ENCODE measurements around the gene FOXN4. TPM values are rescaled to one million over a fixed set of nuclear protein-coding genes. Genes with fewer than 3 reads are reported as not detected.

FOXN4 gene
- total RNA-seq, 3 donors from 2014 or later, result not detected

DNA sequence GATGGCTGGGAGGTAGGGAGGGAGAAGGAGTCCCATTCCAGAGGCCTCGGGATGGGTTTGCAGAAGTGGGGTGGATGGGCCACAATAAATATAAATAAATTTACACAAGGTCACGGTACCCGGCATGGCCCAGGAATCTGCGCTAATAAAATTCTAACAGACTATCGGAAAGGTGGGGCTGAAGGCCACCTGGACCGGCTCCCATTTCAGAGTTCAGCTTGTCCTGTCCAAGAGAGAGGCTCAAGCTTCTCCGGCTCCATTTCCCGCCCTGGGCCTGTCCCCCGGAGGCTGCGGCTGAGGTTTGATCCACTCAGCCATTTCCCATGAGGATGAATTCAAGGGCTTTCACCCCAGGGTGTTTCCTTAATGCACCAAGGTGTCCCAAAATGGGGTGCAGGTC is 30.2 kb downstream of the FOXN4 start:
- DNase-seq, result no peak
- H3K36me3 Mint-ChIP-seq (ENCODE audit: insufficient read depth), result no peaks in the 10 kb centered on the region
- ATAC-seq, result no peak
- H3K9me3 Mint-ChIP-seq, result no peaks in the 10 kb centered on the region
- H3K27me3 Mint-ChIP-seq (ENCODE audit: low read depth), result peaks cover 3% of the 10 kb centered on the region
- no peaks in the 10 kb centered on the region for H3K4me1 Mint-ChIP-seq (ENCODE audit: low read depth)
- H3K4me3 Mint-ChIP-seq, result no peak overlapping the region

DNA sequence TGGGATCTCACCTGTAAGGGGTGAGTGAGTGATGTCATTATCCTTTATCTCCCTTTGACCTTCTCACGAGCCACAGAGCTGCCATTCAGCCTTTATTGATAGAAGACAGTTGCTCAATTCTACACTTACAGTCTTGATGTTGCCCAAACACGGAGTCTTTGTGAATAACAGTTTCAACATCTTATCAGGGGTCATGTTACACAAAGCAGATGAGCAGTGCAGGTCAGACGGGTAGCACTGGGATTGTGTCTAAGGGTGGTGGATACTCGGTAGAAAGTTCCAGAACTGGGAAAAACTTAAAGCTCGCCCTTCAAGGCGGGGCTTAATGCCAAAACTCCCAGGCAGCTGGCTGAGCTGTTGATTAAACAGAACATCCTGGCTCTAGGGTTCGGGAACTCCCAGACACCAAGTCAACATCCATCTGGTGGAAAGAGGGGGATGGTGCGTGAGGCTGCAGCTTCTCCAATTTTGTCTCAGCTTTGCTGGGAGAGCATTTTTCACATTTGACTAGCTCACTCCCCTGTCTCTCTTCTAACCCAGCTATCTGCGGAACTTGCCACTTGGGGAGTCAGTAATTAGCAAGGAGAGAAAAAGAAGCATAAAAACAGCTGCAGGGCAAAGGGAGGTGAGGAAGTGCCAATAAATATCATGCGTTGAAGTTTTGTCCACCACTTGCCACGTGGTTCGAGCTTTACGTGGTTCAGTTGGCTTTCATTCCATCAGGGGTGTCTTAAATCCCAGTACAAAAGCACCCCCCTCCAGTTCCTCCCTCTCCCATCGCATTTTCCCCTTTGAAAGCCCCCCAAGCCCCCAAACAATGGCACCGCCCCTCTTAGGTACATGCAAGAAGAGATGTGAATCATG is 31.0 kb downstream of the FOXN4 start:
- no peaks in the 10 kb centered on the region for H3K4me1 Mint-ChIP-seq (ENCODE audit: low read depth)
- H3K36me3 Mint-ChIP-seq (ENCODE audit: insufficient read depth), result no peaks in the 10 kb centered on the region
- DNase-seq (no peak), ATAC-seq (no peak)
- H3K9me3 Mint-ChIP-seq, result no peaks in the 10 kb centered on the region
- H3K4me3 Mint-ChIP-seq, result no peak overlapping the region
- peaks cover 7% of the 10 kb centered on the region for H3K27me3 Mint-ChIP-seq (ENCODE audit: low read depth)

- Mint-ChIP-seq H3K27me3 (ENCODE audit: low read depth) (peaks cover 7% of the 10 kb centered on the region), H3K36me3 (ENCODE audit: insufficient read depth) (no peaks in the 10 kb centered on the region), H3K4me3 (no peak overlapping the region), H3K4me1 (ENCODE audit: low read depth) (no peaks in the 10 kb centered on the region), H3K9me3 (no peaks in the 10 kb centered on the region)
- ATAC-seq (no peak), DNase-seq (no peak)
These were observed 31.7 kb downstream of the FOXN4 start for GRCh38 chr12:109277255-109277898.

- Mint-ChIP-seq H3K4me3 (no peak overlapping the region), H3K9me3 (no peaks in the 10 kb centered on the region), H3K4me1 (ENCODE audit: low read depth) (no peaks in the 10 kb centered on the region), H3K36me3 (ENCODE audit: insufficient read depth) (no peaks in the 10 kb centered on the region), H3K27me3 (ENCODE audit: low read depth) (peaks cover 7% of the 10 kb centered on the region)
- DNase-seq (no peak), ATAC-seq (no peak)
These were observed 32.9 kb downstream of the FOXN4 start for GRCh38 chr12:109276160-109276559.

DNA sequence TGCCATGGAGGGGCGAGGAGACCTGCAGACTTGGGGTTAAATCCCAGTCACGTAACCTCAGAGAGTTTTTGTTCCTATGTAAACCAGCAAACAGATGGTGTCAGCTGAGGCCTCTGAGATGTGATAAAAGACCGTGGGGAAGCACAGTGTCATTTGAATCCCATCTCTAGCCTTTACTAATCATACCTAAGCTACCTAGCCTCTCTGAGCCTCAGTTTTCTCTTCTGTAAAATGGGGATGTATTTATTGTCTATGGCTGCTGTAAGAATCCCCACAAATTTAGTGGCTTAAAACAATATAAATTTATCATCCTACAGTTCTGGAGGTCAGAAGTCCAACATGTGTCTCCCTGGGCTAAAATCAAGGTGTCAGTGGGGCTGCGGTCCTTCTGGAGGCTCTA is 33.9 kb downstream of the FOXN4 start:
- ATAC-seq, result no peak
- Mint-ChIP-seq H3K9me3 (peaks cover 4% of the 10 kb centered on the region), H3K27me3 (ENCODE audit: low read depth) (peaks cover 7% of the 10 kb centered on the region), H3K4me1 (ENCODE audit: low read depth) (no peaks in the 10 kb centered on the region), H3K4me3 (no peak overlapping the region), H3K36me3 (ENCODE audit: insufficient read depth) (no peaks in the 10 kb centered on the region)
- DNase-seq, result no peak

GRCh38 chr12:109274381-109274780 is 34.7 kb downstream of the FOXN4 start:
- peaks cover 7% of the 10 kb centered on the region for H3K27me3 Mint-ChIP-seq (ENCODE audit: low read depth)
- DNase-seq (no peak), ATAC-seq (no peak)
- H3K36me3 Mint-ChIP-seq (ENCODE audit: insufficient read depth), result no peaks in the 10 kb centered on the region
- H3K4me1 Mint-ChIP-seq (ENCODE audit: low read depth), result no peaks in the 10 kb centered on the region
- H3K9me3 Mint-ChIP-seq, result peaks cover 4% of the 10 kb centered on the region
- H3K4me3 Mint-ChIP-seq, result no peak overlapping the region

- ATAC-seq (no peak), DNase-seq (no peak)
- peaks cover 7% of the 10 kb centered on the region for H3K27me3 Mint-ChIP-seq (ENCODE audit: low read depth)
- no peaks in the 10 kb centered on the region for H3K4me1 Mint-ChIP-seq (ENCODE audit: low read depth)
- H3K4me3 Mint-ChIP-seq, result no peak overlapping the region
- peaks cover 4% of the 10 kb centered on the region for H3K9me3 Mint-ChIP-seq
- H3K36me3 Mint-ChIP-seq (ENCODE audit: insufficient read depth), result no peaks in the 10 kb centered on the region
These were observed 35.7 kb downstream of the FOXN4 start for GRCh38 chr12:109273354-109273753.

DNA sequence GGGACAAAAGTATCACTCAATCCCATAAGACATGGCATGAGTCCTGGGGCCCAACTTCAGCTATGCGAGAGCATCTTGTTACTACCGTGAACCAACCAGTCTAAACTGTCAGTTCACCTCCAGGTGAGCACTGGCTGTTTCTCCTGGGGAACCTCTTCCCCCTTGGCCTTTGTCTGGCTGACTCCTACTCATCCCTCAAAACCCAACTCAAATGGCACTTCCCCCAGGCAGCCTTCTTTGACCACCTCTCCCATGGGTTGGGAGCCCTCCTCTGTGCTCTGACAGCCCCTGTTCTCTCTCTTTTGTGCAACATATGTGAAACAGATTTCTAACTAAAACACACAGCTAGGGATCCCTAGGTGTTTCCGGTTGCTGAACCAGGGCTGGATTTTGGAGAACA is 37.7 kb downstream of the FOXN4 start:
- Mint-ChIP-seq H3K4me1 (ENCODE audit: low read depth) (no peaks in the 10 kb centered on the region), H3K27me3 (ENCODE audit: low read depth) (peaks cover 4% of the 10 kb centered on the region), H3K9me3 (peaks cover 4% of the 10 kb centered on the region), H3K4me3 (no peak overlapping the region), H3K36me3 (ENCODE audit: insufficient read depth) (peaks cover 3% of the 10 kb centered on the region)
- DNase-seq (no peak), ATAC-seq (no peak)

GRCh38 chr12:109270494-109270893 is 38.6 kb downstream of the FOXN4 start:
- peaks cover 4% of the 10 kb centered on the region for H3K27me3 Mint-ChIP-seq (ENCODE audit: low read depth)
- no peak for ATAC-seq

GRCh38 chr12:109269428-109269827 is 39.7 kb downstream of the FOXN4 start:
- no peaks in the 10 kb centered on the region for H3K4me1 Mint-ChIP-seq (ENCODE audit: low read depth)

More at GRCh38 chr12:109270494-109270893, 38.6 kb downstream of the FOXN4 start:
- no peak for DNase-seq
- Mint-ChIP-seq H3K36me3 (ENCODE audit: insufficient read depth) (peaks cover 3% of the 10 kb centered on the region), H3K4me1 (ENCODE audit: low read depth) (no peaks in the 10 kb centered on the region), H3K9me3 (peaks cover 4% of the 10 kb centered on the region), H3K4me3 (no peak overlapping the region)

GRCh38 chr12:109268896-109269295 is 40.2 kb downstream of the FOXN4 start:
- Mint-ChIP-seq H3K9me3 (peaks cover 4% of the 10 kb centered on the region), H3K4me1 (ENCODE audit: low read depth) (no peaks in the 10 kb centered on the region), H3K27me3 (ENCODE audit: low read depth) (peaks cover 4% of the 10 kb centered on the region), H3K36me3 (ENCODE audit: insufficient read depth) (peaks cover 6% of the 10 kb centered on the region), H3K4me3 (no peak overlapping the region)
- DNase-seq (no peak), ATAC-seq (no peak)

More at GRCh38 chr12:109269428-109269827, 39.7 kb downstream of the FOXN4 start:
- peaks cover 3% of the 10 kb centered on the region for H3K36me3 Mint-ChIP-seq (ENCODE audit: insufficient read depth)
- peaks cover 4% of the 10 kb centered on the region for H3K27me3 Mint-ChIP-seq (ENCODE audit: low read depth)
- peaks cover 4% of the 10 kb centered on the region for H3K9me3 Mint-ChIP-seq
- DNase-seq, result no peak
- no peak for ATAC-seq
- no peak overlapping the region for H3K4me3 Mint-ChIP-seq

DNA sequence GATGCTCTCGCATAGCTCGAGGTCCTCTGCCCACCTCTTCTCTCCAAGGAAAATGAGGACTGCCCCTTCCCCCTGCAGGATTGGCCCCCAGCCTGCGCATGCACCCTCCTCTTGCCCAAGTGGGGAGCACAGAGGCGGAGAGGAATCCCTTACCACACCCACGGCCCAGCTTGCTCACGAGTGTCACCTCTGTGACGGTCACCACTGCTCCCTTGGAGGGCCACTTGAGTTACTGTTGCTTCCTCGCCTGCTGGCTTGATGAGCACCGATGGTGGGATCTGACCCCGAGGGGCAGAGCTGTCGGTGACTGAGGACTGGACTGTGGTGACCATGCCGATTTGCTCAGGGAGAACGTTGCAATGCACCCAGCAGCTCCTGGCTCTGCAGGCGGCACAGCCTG is 41.7 kb downstream of the FOXN4 start:
- ATAC-seq (no peak), DNase-seq (no peak)
- Mint-ChIP-seq H3K4me1 (ENCODE audit: low read depth) (no peaks in the 10 kb centered on the region), H3K27me3 (ENCODE audit: low read depth) (no peaks in the 10 kb centered on the region), H3K9me3 (peaks cover 4% of the 10 kb centered on the region), H3K36me3 (ENCODE audit: insufficient read depth) (peaks cover 11% of the 10 kb centered on the region), H3K4me3 (no peak overlapping the region)

DNA sequence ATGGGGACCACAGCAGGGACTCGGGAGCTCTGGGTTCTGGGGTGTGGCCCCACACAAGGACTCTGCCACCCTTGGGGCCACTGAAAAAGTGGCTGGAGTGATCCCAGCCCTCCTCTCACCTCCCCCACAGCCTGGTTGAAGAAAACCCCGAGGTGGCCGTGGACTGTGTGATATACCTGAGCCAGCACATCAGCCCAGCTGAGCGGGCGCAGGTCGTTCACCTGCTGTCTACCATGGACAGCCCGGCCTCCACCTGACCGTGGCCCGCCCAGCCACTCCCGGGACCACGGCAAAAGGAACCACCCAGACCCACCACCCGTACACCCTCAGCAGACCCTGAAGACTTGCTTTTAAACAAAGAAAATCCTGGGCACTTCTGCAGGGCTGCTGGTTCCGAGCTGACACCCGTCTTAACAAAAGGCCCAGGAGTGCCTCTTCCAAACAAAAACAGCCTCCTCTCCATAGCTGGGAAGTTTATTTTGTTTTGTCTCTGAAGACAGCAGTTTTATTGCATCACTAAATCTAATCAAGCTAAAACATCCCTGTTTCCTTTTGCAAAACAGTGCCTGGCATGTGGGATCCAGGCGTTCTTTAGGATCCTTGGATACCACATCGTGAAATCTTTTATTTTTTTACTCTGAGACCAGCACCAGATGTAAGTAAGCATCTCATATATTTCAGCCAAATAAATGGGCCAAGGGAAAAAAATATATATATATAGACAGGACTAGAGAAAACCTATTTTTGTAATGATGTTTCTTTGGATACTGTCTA is 42.8 kb downstream of the FOXN4 start:
- ATAC-seq, result no peak
- no peaks in the 10 kb centered on the region for H3K27me3 Mint-ChIP-seq (ENCODE audit: low read depth)
- no peak overlapping the region for H3K4me3 Mint-ChIP-seq
- no peaks in the 10 kb centered on the region for H3K4me1 Mint-ChIP-seq (ENCODE audit: low read depth)
- H3K9me3 Mint-ChIP-seq, result peaks cover 4% of the 10 kb centered on the region
- H3K36me3 Mint-ChIP-seq (ENCODE audit: insufficient read depth), result peaks cover 16% of the 10 kb centered on the region
- DNase-seq, result no peak

- H3K9me3 Mint-ChIP-seq, result no peaks in the 10 kb centered on the region
- no peak overlapping the region for H3K4me3 Mint-ChIP-seq
- H3K36me3 Mint-ChIP-seq (ENCODE audit: insufficient read depth), result peaks cover 21% of the 10 kb centered on the region
- DNase-seq (no peak), ATAC-seq (no peak)
- no peaks in the 10 kb centered on the region for H3K27me3 Mint-ChIP-seq (ENCODE audit: low read depth)
- H3K4me1 Mint-ChIP-seq (ENCODE audit: low read depth), result no peaks in the 10 kb centered on the region
These were observed 44.0 kb downstream of the FOXN4 start for GRCh38 chr12:109264943-109265650.
